T-helper 2 cell treated with Interferon-gamma antibody and Interleukin-4, amounts not matched to agents 5 μg/mL and 100 μg/mL, for 36 hours (primary cell): ENCODE data around the gene KRT13.

Experiments
- DNase-seq: peaks from one replicate; pipeline ENCODE4 v3.0.0; 2021; ENCODE audit warnings: low spot score
- H3K27ac Mint-ChIP-seq: one replicate; pipeline ENCODE4 v1.8.0; 2021; ENCODE audit warnings: mild to moderate bottlenecking, mixed read lengths
- H3K27me3 Mint-ChIP-seq: one replicate; pipeline ENCODE4 v1.8.0; 2021; ENCODE audit warnings: low read depth, mixed read lengths
- H3K36me3 Mint-ChIP-seq: one replicate; pipeline ENCODE4 v1.8.0; 2021; ENCODE audit warnings: low read depth, mixed read lengths
- H3K4me1 Mint-ChIP-seq: one replicate; pipeline ENCODE4 v1.8.0; 2021; ENCODE audit warnings: low read depth, mixed read lengths
- H3K4me3 Mint-ChIP-seq: one replicate; pipeline ENCODE4 v1.8.0; 2022; ENCODE audit warnings: mild to moderate bottlenecking, moderate library complexity, mixed read lengths
- H3K9me3 Mint-ChIP-seq: one replicate; pipeline ENCODE4 v1.8.0; 2021; ENCODE audit warnings: mixed read lengths

The KRT13 gene

DNA sequence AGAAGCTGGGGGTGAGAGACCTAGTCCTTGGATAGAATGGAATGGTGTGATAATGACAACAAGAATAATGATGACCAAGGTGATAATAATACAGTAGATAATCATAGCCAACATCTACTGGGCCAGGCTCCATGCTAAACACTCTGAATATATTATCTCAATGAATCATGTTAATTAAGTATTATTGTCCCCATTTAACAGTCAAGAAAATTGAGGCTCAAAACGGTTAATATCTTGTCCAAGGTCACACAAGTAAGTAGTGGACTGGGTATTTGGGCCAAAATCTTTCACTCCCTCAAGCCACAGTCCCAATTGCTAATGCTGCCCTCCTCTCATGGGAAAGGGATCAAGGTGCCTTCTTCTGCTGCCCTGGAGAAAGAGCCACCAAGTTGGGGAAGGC, 26.6 kb upstream of the KRT13 start:
- no peaks in the 10 kb centered on the region for H3K4me1 Mint-ChIP-seq
- no peak overlapping the region for H3K27ac Mint-ChIP-seq
- H3K27me3 Mint-ChIP-seq, result peaks cover 56% of the 10 kb centered on the region
- DNase-seq, result no peak
- no peaks in the 10 kb centered on the region for H3K9me3 Mint-ChIP-seq
- no peak overlapping the region for H3K4me3 Mint-ChIP-seq
- H3K36me3 Mint-ChIP-seq, result no peaks in the 10 kb centered on the region

DNA sequence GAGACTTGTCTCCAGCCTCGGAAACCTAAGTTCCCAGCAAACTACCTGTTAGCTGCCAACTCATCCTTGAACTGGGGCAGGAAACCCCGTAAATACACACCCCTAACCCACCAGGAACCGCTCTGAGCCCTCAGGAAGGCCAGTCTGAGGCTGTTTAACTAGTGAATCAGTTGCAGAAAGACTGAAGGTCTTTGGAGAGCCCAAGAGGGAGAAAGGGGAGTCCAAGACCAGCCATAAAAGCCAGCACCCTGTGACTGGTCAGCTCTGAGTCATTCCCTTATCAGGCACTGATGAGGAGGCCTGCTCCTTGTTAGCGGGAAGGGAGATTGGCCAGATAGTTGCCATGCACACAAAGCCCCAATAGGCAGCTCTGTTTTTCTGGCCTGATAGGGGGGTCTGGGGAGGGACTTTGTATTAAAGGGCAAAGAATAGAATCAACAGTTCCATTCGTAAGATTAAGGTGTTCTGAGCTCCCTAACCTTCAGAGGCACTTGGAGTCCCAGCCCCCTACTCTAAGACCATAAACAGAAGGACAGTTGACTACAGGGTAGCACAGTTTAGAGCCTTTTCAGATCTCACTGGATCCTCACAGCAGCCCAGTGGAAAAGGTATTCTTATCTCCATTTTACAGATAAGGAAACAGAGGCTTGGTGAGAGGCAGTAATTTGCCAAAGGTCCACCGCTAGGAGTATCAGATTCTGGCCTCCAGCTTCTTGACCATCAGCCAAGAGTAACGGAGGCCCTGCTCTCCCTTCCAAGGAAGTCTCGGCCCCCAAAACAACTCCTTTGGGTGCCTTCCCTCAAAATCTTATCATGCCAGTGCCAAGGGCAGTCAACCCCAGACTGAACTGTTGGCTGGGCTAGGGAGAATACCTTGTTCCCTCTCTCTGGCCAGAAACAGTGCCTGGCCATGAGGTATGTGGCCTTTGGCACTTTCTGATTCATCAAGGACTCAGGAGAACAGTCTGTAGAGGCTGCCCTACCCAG, 24.9 kb upstream of the KRT13 start:
- Mint-ChIP-seq H3K27me3 (peaks cover 63% of the 10 kb centered on the region), H3K4me1 (no peaks in the 10 kb centered on the region), H3K36me3 (no peaks in the 10 kb centered on the region), H3K9me3 (no peaks in the 10 kb centered on the region), H3K27ac (no peak overlapping the region), H3K4me3 (no peak overlapping the region)
- no peak for DNase-seq

DNA sequence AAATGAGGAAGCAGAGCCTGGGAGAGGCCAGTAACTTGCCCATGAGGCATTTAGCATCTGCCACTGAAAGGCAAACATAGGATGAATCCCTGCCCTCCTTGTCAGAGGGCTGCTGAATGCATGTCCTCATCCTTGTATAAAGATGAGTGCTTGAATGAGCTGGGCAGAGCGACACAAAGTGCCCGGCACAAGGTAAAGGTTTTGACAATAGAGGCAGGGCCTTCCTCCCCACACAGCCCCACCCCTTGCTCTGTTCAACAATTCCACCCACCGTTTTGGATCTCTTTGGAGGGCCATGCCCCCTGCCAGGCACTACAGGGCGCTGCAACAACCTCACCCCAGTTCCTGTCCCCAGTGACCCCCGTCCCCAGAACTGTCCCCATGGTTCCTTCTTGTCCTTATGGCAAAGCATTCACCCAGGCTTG, 24.1 kb upstream of the KRT13 start:
- peaks cover 65% of the 10 kb centered on the region for H3K27me3 Mint-ChIP-seq

DNA sequence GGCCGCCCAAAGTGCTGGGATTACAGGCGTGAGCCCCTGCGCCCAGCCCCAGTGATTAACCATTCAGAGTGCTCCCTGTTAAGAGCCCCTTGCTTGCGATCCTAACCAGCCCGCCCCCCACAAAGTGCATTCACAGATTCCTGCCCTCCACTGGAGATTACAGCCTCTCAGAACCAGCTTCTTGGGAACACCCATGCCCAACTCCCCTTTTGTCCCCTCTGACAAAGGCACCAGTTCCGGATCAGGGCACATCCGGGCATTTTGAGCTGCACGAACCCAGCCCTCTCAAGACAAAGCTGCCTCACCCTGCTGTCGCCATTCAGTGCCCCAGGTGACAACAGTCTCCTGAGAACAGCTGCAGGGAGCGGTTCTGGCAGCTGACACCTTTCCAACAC, 23.5 kb upstream of the KRT13 start:
- no peak for DNase-seq
- H3K27ac Mint-ChIP-seq, result no peak overlapping the region
- no peaks in the 10 kb centered on the region for H3K4me1 Mint-ChIP-seq
- peaks cover 63% of the 10 kb centered on the region for H3K27me3 Mint-ChIP-seq
- H3K4me3 Mint-ChIP-seq, result no peak overlapping the region
- H3K9me3 Mint-ChIP-seq, result no peaks in the 10 kb centered on the region
- no peaks in the 10 kb centered on the region for H3K36me3 Mint-ChIP-seq

More for the DNA sequence above, 24.1 kb upstream of the KRT13 start:
- no peak for DNase-seq
- H3K9me3 Mint-ChIP-seq, result no peaks in the 10 kb centered on the region
- H3K27ac Mint-ChIP-seq, result no peak overlapping the region
- H3K4me3 Mint-ChIP-seq, result no peak overlapping the region
- no peaks in the 10 kb centered on the region for H3K36me3 Mint-ChIP-seq
- H3K4me1 Mint-ChIP-seq, result no peaks in the 10 kb centered on the region

DNA sequence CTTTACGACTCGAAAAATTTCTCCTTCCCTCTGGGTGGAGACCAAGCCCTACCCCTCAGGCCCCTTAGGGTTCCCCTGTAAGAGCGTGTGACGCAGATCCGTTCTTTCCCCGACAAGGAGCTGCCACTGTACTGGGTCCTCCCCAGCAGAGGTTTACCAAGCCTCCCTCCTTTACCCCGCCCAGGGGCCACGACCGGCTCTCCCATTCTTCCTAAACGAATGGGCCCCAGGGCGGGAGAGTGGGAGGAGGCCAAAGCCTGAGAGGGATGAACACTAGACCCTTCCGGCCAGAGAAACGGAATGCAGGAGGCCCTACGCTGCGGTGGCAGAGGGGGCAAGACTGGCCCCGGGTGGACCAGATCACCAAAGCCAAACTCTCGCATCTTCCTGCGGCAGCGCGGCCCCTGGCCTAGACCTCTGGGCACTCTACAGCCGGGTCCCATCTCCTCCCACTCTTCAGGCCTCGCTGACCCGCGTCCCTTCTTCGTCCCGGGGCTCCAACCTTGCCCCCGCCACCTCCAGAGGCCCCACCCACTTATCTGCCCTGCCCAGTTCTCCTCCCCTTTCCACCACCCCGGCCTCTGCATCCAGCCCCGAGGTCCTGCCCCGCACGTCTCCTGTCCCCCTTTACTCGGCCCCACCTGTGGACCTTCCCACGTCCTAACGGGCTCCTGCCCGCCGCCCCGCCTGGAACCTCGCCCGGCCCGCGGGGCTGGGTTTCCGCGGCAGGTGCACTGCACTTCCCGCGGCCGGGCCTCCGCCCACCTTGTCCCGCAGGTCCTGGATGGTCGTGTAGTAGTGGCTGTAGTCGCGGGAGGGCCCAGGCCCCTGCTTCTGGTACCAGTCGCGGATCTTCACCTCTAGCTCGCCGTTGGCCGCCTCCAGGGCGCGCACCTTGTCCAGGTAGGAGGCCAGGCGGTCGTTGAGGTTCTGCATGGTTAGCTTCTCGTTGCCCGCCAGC, 21.9 kb upstream of the KRT13 start:
- DNase-seq, result no peak
- H3K27ac Mint-ChIP-seq, result no peak overlapping the region
- peaks cover 56% of the 10 kb centered on the region for H3K27me3 Mint-ChIP-seq
- H3K9me3 Mint-ChIP-seq, result no peaks in the 10 kb centered on the region
- H3K4me3 Mint-ChIP-seq, result no peak overlapping the region
- no peaks in the 10 kb centered on the region for H3K4me1 Mint-ChIP-seq
- no peaks in the 10 kb centered on the region for H3K36me3 Mint-ChIP-seq

DNA sequence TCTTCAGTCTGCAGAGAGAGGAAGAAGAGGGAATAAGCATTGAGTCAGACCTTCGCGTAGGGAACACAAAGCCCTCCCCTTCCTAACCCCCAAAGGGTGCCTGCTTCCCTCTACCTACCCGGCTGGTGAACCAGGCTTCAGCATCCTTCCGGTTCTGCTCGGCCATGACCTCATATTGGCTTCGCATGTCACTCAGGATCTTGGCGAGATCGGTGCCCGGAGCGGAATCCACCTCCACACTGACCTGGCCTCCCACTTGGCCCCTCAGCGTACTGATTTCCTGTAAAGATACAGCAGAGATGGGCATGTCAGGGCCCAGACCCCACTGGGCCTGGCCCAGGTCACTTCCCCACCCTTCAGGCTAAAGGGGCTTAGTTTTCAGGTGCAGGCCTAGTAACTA, 18.8 kb upstream of the KRT13 start:
- no peak overlapping the region for H3K4me3 Mint-ChIP-seq
- H3K9me3 Mint-ChIP-seq, result no peaks in the 10 kb centered on the region
- peaks cover 32% of the 10 kb centered on the region for H3K27me3 Mint-ChIP-seq
- H3K27ac Mint-ChIP-seq, result no peak overlapping the region
- no peaks in the 10 kb centered on the region for H3K36me3 Mint-ChIP-seq
- DNase-seq, result no peak
- H3K4me1 Mint-ChIP-seq, result no peaks in the 10 kb centered on the region

DNA sequence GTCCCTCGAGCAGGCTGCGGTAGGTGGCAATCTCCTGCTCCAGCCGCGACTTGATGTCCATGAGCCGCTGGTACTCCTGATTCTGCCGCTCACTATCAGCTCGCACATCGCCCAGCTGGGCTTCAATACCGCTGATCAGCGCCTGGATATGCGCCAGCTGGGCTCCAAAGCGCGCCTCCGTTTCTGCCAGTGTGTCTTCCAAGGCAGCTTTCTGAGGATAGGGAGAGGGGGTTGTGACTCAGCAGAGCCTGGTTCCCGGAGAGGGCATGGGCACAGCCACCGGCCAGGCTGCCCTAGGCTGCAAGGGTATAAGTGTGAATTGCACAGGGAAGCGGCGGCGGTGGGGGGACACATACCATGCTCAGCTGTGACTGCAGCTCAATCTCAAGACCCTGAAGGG, 18.4 kb upstream of the KRT13 start:
- Mint-ChIP-seq H3K36me3 (no peaks in the 10 kb centered on the region), H3K4me1 (no peaks in the 10 kb centered on the region), H3K4me3 (no peak overlapping the region), H3K27me3 (peaks cover 27% of the 10 kb centered on the region), H3K9me3 (no peaks in the 10 kb centered on the region), H3K27ac (no peak overlapping the region)
- no peak for DNase-seq

DNA sequence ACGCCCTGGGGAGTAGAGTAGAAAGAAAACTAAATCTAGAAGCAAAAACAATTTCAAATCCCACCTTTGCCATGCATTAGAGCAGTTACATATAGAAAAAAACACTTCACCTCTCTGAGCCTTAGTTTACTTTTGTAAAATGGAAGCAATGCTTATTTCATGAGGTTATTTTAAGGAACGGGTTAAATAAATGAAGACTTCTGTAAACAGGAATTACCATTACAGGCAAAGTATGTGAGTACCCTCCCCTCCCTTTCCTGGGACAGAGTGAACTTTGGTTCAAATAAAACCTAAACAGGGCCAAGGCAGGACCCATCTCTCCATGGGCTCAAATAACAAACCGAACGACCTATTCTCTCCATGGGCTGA, 17.8 kb upstream of the KRT13 start:
- Mint-ChIP-seq H3K9me3 (no peaks in the 10 kb centered on the region), H3K36me3 (no peaks in the 10 kb centered on the region), H3K4me1 (no peaks in the 10 kb centered on the region), H3K27me3 (peaks cover 22% of the 10 kb centered on the region), H3K4me3 (no peak overlapping the region), H3K27ac (no peak overlapping the region)
- DNase-seq, result no peak

DNA sequence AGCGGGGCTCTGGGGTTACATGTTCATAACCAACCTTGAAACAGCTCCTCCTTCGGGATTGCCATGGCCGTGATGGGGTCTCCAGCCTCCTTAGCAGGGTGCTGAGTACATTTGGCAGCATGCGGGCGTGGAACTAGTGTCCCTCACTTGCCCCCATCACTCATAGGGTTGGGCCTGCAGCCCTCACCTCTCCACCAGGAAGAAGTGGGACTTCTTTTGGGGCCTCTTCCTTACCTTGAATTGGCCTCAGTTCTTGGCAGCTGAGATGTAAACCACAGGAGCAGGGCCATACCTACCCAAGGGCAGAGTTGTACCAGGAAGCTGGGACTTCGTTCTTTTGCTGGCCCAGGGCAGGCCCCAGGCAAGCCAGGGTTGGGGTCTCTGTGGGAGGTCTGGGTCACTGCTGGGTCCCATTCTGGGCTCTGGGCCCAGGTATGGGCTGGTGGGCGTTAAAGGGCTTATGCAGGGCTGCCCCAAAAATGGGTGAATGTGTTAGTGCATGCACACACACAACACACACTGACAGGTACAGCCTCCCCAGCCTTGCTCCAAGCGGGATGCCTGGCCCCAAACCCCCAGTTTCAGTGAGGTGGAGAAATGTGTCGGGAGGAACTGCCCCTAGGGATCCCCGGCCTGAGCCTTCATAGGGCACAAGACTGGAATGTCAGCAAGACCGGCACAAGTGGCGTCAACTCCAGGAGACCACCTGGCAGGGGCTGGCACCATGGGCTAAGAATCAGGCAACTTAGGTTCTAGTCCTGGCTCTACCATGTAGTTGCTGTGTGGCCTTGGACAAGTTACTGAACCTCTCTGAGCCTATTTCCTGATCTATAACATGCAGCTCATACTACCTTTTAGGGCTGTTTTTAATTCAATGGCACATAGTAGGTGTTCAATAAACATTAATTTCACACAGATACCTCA, 17.2 kb upstream of the KRT13 start:
- H3K4me3 Mint-ChIP-seq, result no peak overlapping the region
- H3K36me3 Mint-ChIP-seq, result no peaks in the 10 kb centered on the region
- peaks cover 20% of the 10 kb centered on the region for H3K27me3 Mint-ChIP-seq
- H3K4me1 Mint-ChIP-seq, result no peaks in the 10 kb centered on the region
- no peak for DNase-seq
- no peaks in the 10 kb centered on the region for H3K9me3 Mint-ChIP-seq
- H3K27ac Mint-ChIP-seq, result no peak overlapping the region

DNA sequence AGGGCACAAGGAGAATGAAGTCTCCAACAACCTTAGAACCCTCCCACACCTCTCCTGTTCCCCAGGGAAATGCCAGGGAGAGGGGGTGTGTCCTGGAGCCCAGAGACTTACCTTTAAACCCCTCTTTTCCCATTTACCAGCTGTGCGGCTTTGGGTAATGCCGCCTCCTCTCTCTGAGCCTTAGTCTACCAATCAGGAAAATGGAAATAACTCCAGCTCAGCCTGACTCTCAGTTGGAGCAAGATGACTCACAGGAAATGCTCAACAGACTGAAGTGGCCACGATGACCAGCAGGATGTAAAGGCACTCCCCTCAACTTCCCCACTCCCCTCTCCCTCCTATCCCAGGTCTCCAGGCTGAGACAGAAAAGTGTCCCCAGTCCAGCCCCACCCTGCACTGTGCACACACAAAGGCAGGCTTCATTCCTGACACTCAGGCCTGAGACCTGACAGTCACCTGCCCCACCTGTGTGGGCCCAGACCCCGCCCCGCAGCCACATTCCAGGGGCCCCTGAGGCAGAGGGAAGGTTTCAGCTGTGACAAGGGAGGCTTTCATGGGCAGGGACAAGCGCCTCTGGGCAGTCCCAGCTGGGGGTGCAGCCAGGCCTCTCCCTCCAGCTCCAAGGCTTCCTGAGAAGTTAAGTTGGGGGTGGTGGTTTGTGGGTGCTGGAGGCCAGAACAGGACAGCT, 16.3 kb upstream of the KRT13 start:
- Mint-ChIP-seq H3K4me3 (no peak overlapping the region), H3K9me3 (no peaks in the 10 kb centered on the region), H3K27ac (no peak overlapping the region), H3K27me3 (peaks cover 11% of the 10 kb centered on the region), H3K4me1 (no peaks in the 10 kb centered on the region), H3K36me3 (no peaks in the 10 kb centered on the region)
- DNase-seq, result no peak

DNA sequence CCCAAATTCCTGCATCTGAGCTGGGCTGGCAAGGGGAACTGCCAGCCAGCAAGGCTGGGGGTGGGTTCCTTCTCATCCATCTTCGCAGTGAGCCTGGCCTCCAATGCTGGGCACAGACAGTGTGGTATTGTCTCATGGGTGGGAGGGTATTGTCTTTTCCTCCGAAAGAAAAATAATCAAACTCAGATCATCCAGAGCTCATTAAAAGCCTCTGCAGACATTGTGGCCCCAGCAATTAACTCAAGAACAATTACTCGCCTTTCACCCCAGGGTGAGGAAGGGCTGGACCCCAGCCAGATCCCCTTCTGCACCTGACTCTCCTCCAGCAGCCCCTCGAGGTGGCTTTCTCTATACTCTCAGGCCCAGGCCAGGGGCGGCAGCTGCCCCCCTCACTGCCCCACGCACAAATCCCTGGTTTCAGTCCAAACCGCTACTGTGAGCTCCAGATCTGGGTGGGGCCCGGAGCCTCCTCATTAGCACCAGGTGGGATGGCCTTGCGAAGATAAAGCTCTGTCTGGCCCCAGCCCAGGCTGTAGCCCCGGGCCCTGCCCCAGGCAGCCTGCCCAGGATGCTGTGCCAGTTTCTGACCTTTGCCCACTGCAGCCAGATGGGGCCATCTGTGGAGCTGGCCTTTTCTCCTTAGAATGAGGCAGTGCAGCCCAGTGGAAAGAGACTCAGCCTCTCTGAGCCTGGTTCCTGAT, 15.6 kb upstream of the KRT13 start:
- DNase-seq, result no peak
- Mint-ChIP-seq H3K27ac (no peak overlapping the region), H3K4me3 (no peak overlapping the region), H3K27me3 (peaks cover 6% of the 10 kb centered on the region), H3K4me1 (no peaks in the 10 kb centered on the region), H3K9me3 (no peaks in the 10 kb centered on the region), H3K36me3 (no peaks in the 10 kb centered on the region)

DNA sequence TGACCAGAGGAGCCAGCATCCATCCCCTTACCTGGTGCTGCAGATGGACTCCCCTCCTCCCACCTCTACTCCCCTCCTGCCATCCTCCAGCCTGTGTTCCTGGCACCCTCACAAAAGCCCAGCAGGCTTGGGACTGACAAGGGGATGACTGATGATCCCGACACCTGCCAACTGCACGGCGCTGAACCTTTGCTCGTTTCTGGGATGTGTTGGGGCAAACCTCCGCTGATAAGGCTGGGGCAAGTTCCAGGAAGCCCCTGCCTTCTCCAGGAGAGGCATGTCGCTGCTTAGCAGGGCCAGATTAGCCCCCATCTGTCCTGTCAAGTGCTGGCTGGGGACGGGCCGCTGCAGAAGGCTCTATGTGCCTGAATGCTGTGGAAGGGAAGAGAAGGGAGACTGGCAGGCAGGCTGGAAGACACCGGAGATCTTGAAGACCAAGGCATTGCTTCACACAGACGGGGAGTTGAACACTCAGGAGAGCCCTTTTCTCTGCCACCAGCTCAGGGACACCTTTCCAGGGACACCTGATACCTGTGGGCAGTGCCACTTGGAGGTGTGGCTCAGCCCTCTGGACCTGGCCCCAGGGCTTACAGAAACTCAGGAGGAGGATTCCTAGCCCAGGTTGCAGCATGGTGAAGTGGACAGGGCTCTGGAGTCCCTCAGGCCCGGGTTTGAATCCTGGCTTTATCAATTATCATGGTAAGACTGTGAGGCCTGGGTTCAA, 14.3 kb upstream of the KRT13 start:
- H3K27me3 Mint-ChIP-seq, result no peaks in the 10 kb centered on the region
- H3K27ac Mint-ChIP-seq, result no peak overlapping the region
- H3K9me3 Mint-ChIP-seq, result no peaks in the 10 kb centered on the region

More for the DNA sequence above, 14.3 kb upstream of the KRT13 start:
- no peaks in the 10 kb centered on the region for H3K4me1 Mint-ChIP-seq
- no peak overlapping the region for H3K4me3 Mint-ChIP-seq
- no peak for DNase-seq
- H3K36me3 Mint-ChIP-seq, result no peaks in the 10 kb centered on the region
